IPS-20b (cell line): Measurements from ENCODE around the gene UTP11.

Source experiments
- H3K27ac ChIP-seq: one replicate; pipeline ENCODE4 v1.5.1; 2013; ENCODE audit warnings: low read length
- H3K27me3 ChIP-seq: 2 replicates; pipeline ENCODE4 v1.6.1; 2013; ENCODE audit warnings: mild to moderate bottlenecking, low read length, inconsistent platforms; ENCODE audit not compliant: insufficient read depth
- H3K36me3 ChIP-seq: 2 replicates; pipeline ENCODE4 v1.6.1; 2013; ENCODE audit warnings: low read depth, mild to moderate bottlenecking, inconsistent platforms, low read length, moderate library complexity; ENCODE audit not compliant: insufficient read depth
- H3K4me1 ChIP-seq: 2 replicates; pipeline ENCODE4 v1.6.1; 2013; ENCODE audit warnings: mild to moderate bottlenecking, control low read depth, inconsistent platforms, low read length, moderate library complexity; ENCODE audit not compliant: insufficient read depth
- H3K4me3 ChIP-seq: 2 replicates; pipeline ENCODE4 v1.5.1; 2013; ENCODE audit warnings: mild to moderate bottlenecking, low read length, inconsistent platforms
- H3K9ac ChIP-seq: 2 replicates; pipeline ENCODE4 v1.6.1; 2013; ENCODE audit warnings: low read depth, mild to moderate bottlenecking, inconsistent platforms, low read length, moderate library complexity
- H3K9me3 ChIP-seq: 2 replicates; pipeline ENCODE4 v1.6.1; 2013; ENCODE audit warnings: mild to moderate bottlenecking, low read depth, low read length, inconsistent platforms; ENCODE audit not compliant: insufficient read depth

UTP11 gene

GRCh38 chr1:38005195-38006007 lies 7.1 kb upstream of the UTP11 start, which contains the start of gene FHL3:
TSS of gene FHL3 (minus strand) at chr1:38005514. CDS start at chr1:37999412, 6,102 bp downstream.
- H3K27me3 ChIP-seq, result peaks cover 8% of the 10 kb centered on the region
- H3K9ac ChIP-seq, result peak within 1 kb of the TSS; percentile 80
- H3K4me1 ChIP-seq, result peaks cover 36% of the 10 kb centered on the region
- no peaks in the 10 kb centered on the region for H3K36me3 ChIP-seq
- no peak within 1 kb of the TSS for H3K27ac ChIP-seq
- H3K4me3 ChIP-seq, result peak within 1 kb of the TSS; percentile 87
- no peaks in the 10 kb centered on the region for H3K9me3 ChIP-seq

- H3K9ac ChIP-seq, result peak overlapping the region; percentile 63; the same call in 1 of the 2 replicates
- H3K4me1 ChIP-seq, result peaks cover 27% of the 10 kb centered on the region
- peak overlapping the region; percentile 68; the same call in 1 of the 2 replicates for H3K4me3 ChIP-seq
- H3K9me3 ChIP-seq, result no peaks in the 10 kb centered on the region
- H3K36me3 ChIP-seq, result no peaks in the 10 kb centered on the region
- H3K27ac ChIP-seq, result no peak overlapping the region
- H3K27me3 ChIP-seq, result peaks cover 8% of the 10 kb centered on the region
Measured at GRCh38 chr1:38006008-38006828, 6.3 kb upstream of the UTP11 start.

DNA sequence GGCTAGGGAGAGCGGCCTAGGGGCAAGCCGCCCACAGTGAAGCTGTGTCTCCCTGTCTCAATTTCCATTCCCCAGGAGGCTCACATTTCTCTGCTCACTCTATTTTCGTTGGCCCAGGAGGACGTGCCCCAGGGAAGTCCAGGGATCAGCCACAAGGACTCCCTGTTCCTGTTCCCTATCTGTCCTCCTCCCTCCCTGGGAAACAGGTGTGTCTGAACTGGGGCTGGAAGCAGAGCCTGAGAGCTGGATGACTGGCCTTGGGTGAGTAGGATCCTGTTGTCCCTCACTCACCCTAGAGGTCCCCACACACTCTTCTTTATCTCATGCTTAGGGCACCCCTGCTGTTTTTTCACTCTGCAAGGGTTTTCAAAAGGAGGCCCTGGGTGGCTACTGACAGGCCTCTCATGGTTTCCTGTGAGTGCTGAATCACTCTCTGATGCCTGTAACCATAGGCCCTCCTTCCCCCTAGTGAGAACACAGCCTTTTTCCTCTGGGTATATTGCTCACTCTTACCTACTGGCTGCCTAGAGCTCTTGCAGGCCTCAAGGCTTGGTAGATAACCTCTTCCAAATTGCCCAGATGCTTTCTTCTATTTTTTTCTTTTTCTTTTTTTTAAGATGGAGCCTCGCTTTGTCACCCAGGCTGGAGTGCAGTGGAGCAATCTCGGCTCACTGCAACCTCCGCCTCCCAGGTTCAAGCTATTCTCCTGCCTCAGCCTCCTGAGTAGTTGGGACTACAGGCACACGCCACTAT lies 3.3 kb upstream of the UTP11 start:
- H3K4me3 ChIP-seq, result no peak overlapping the region

DNA sequence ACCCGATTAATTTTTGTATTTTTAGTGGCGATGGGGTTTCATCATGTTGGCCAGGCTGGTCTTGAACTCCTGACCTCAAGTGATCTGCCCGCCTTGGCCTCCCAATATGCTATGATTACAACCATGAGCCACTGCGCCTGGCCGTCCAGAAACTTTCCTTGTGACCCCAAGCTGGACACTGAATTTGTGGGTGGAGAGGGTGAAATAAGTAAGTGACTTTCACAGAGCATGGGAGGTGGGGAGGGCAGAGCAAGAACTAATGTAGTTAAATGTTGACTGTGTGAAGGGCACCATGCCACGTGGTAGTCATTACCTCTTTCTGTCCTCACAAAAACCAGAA lies 2.7 kb upstream of the UTP11 start:
- H3K9me3 ChIP-seq, result no peaks in the 10 kb centered on the region
- no peaks in the 10 kb centered on the region for H3K36me3 ChIP-seq
- H3K27ac ChIP-seq, result no peak overlapping the region
- H3K9ac ChIP-seq, result no peak overlapping the region
- H3K4me1 ChIP-seq, result peaks cover 8% of the 10 kb centered on the region; the same call in 1 of the 2 replicates
- peaks cover under 1% of the 10 kb centered on the region; the same call in 1 of the 2 replicates for H3K27me3 ChIP-seq
- no peak overlapping the region for H3K4me3 ChIP-seq

More for the DNA sequence above, 3.3 kb upstream of the UTP11 start:
- no peak overlapping the region for H3K9ac ChIP-seq
- H3K4me1 ChIP-seq, result peaks cover 12% of the 10 kb centered on the region; the same call in 1 of the 2 replicates
- no peak overlapping the region for H3K27ac ChIP-seq
- no peaks in the 10 kb centered on the region for H3K36me3 ChIP-seq
- H3K27me3 ChIP-seq, result peaks cover 6% of the 10 kb centered on the region
- H3K9me3 ChIP-seq, result no peaks in the 10 kb centered on the region

DNA sequence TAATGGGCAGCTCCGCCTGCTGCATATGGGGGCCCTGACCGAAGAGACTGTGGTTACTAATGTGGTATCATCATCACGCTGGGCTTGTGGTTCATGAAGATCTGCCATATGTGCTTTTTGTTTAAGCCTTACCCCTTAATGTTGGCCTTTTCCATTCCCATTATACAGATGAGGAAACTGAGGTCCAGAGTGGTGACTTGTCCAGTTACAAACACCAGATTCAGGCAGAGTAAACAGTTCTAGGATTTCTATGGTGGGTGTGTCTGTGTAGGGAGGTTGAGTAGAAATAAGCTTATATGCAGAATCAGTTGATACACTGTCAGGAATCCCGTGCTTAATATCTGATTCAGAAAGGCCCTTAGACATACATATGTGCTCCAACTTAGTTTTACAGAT lies 691 bp downstream of the UTP11 start:
- Histone ChIP-seq H3K27ac (no peak overlapping the region), H3K9ac (peak overlapping the region; percentile 96), H3K9me3 (no peaks in the 10 kb centered on the region), H3K4me1 (no peaks in the 10 kb centered on the region; the same call in none of the 2 replicates), H3K36me3 (peaks cover 33% of the 10 kb centered on the region), H3K27me3 (no peaks in the 10 kb centered on the region), H3K4me3 (peak overlapping the region; percentile 91)

DNA sequence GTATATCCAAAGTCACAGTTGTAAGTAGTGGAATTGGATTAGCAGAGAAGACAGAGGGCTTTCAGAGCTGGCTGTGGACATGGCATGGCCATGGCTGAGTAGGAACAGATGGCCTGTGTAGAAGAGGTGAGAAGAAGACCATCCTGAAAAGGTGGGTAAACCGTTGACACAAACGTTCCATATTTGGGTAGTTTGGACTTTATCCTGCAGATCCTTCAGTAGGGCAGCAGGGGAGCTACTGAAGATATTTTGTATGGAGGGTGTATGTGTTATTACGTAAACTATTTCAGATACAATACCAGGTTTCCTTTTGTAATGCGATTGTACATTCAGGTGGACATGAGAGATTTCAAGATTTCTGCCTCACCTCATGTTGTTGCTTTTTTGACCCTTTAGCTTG lies 1.6 kb downstream of the UTP11 start:
- peak overlapping the region; percentile 20; the same call in 1 of the 2 replicates for H3K4me3 ChIP-seq
- no peak overlapping the region for H3K9ac ChIP-seq
- no peaks in the 10 kb centered on the region for H3K9me3 ChIP-seq
- no peaks in the 10 kb centered on the region; the same call in none of the 2 replicates for H3K4me1 ChIP-seq
- peaks cover 43% of the 10 kb centered on the region for H3K36me3 ChIP-seq
- H3K27ac ChIP-seq, result no peak overlapping the region
- H3K27me3 ChIP-seq, result no peaks in the 10 kb centered on the region

DNA sequence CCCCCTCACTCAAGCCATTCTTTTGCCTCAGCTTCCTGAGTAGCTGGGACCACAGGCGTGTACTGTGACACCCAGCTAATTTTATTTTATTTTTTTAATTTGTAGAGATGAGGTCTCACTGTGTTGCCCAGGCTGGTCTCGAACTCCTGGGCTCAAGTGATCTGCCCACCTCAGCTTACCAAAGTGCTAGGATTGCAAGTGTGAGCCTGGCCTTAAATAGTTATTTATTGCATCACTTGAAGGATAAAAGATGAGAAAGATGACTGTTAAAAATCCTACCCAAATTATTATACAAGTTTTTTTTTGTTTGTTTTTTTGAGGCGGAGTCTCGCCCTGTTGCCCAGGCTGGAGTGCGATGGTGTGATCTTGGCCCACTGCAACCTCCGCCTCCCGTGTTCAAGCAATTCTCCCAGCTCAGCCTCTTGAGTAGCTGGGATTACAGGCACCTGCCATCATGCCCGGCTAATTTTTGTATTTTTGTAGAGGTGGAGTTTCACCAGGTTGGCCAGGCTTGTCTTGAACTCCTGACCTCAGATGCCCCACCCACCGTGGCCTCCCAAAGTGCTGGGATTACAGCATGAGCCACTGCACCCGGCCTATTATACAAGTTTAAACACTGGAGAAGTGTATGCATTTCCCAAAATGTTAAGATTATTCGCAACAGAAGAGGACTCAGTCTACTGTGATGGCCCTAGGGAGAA lies 2.3 kb downstream of the UTP11 start:
- no peaks in the 10 kb centered on the region for H3K27me3 ChIP-seq
- peaks cover 49% of the 10 kb centered on the region for H3K36me3 ChIP-seq
- H3K4me1 ChIP-seq, result no peaks in the 10 kb centered on the region; the same call in 1 of the 2 replicates
- H3K27ac ChIP-seq, result no peak overlapping the region
- H3K9ac ChIP-seq, result no peak overlapping the region
- H3K4me3 ChIP-seq, result no peak overlapping the region
- no peaks in the 10 kb centered on the region for H3K9me3 ChIP-seq

- Histone ChIP-seq H3K9me3 (no peaks in the 10 kb centered on the region), H3K4me3 (no peak overlapping the region), H3K36me3 (peaks cover 62% of the 10 kb centered on the region), H3K27ac (no peak overlapping the region), H3K9ac (0 out of 2 replicates have a peak overlapping the region, but pooled peaks have one; percentile 16), H3K27me3 (no peaks in the 10 kb centered on the region), H3K4me1 (no peaks in the 10 kb centered on the region; the same call in 1 of the 2 replicates)
Measured at GRCh38 chr1:38015978-38016725, 3.6 kb downstream of the UTP11 start.

- Histone ChIP-seq H3K36me3 (peaks cover 90% of the 10 kb centered on the region), H3K4me3 (no peak overlapping the region), H3K27ac (no peak overlapping the region), H3K27me3 (no peaks in the 10 kb centered on the region), H3K9ac (no peak overlapping the region), H3K9me3 (no peaks in the 10 kb centered on the region), H3K4me1 (no peaks in the 10 kb centered on the region; the same call in 1 of the 2 replicates)
Measured at GRCh38 chr1:38018864-38019343, 6.4 kb downstream of the UTP11 start.

- Histone ChIP-seq H3K36me3 (peaks cover 98% of the 10 kb centered on the region), H3K27me3 (no peaks in the 10 kb centered on the region), H3K9me3 (no peaks in the 10 kb centered on the region), H3K9ac (no peak overlapping the region), H3K4me1 (no peaks in the 10 kb centered on the region; the same call in 1 of the 2 replicates), H3K4me3 (no peak overlapping the region), H3K27ac (no peak overlapping the region)
Measured at GRCh38 chr1:38020396-38020795, 7.9 kb downstream of the UTP11 start.
